Right forelimb (tissue), 1 donor: ENCODE data around the gene PLEKHH1.

Experiments used
- DNase-seq: peaks from one replicate; pipeline ENCODE4 v3.0.0-alpha.2; 2018

The PLEKHH1 gene

DNA sequence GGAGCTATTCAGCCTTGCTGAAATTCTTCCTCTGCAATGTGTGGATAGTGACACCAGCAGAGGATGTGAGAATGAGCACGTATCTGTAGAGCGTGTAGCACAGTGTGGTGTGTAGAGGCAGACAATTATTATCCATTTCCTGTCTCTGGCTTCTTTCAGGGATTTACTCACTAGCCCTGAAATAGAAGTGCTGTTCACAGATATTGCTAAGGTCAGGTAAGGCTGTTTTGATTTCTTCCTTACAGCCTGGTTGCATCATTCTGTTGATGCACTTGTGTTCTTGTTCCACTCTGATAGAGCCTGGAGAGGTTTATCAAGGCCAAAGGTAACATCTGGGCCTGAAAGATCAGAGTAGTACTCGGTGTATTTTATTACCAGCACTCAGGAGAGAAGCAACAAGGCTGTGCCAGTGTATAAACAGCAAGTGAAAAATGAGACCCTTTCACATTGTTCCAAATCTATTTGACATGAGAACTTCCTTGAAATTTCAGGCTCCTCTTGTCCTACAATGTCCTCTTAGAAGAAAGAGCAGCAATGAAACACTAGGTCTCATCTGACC is 103.3 kb downstream of the PLEKHH1 start:
- no peak for DNase-seq

DNA sequence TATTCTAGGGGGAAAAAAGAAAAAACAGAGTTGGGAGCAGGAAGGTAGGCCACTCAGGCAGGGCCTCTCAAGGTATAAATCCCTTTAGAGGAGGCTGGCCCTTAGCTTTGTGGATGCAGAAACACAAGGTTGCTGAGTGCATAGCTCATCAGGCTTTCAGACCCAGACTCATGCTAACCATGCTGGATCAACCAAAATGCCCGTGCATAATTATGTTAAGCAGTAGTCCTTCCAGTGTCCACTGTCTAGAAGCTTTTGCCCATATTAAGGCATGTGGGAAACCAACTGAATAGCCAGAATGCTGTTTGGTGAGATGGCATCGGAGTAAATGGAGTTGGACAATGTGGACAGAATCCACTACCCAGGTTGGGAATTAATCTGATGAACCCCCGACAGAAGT is 105.6 kb downstream of the PLEKHH1 start:
- no peak for DNase-seq
